ENCODE measurements around the gene CAMTA1. TPM values are rescaled to one million over a fixed set of nuclear protein-coding genes. Genes with fewer than 3 reads are reported as not detected.

Gene CAMTA1
- total RNA-seq, 2 experiments from 2014 or later, result 43.9 to 73.3 TPM

- BruUV-seq (replicated peaks), result no TSS peak
- intact Hi-C loops (cut with micrococcal nuclease; ENCODE audit: unreplicated experiment), result no loop called here
- H3K9me2 ChIP-seq (ENCODE audit: insufficient read depth, low read length), result no peaks in the 10 kb centered on the region
- no peaks in the 10 kb centered on the region for H3K9me3 ChIP-seq (ENCODE audit: low read length)
- POLR2A ChIA-PET, result no interaction called here
- CTCF ChIA-PET (ENCODE audit: unreplicated experiment), result no interaction called here
- H3K4me2 ChIP-seq (ENCODE audit: low read length), result no peak overlapping the region
- H4K20me1 ChIP-seq (ENCODE audit: insufficient read depth, low read length), result no peaks in the 10 kb centered on the region
- no peaks in the 10 kb centered on the region for H3K36me3 ChIP-seq (ENCODE audit: insufficient read depth, low read length)
- H2AFZ ChIP-seq (ENCODE audit: low read length), result no peak overlapping the region
- no peaks in the 10 kb centered on the region for H3K79me2 ChIP-seq (ENCODE audit: insufficient read depth, low read depth, low read length)
- DNase-seq (ENCODE audit: low spot score), result no peak
- no peak overlapping the region for H3K4me3 ChIP-seq (ENCODE audit: low read depth, low read length, poor library complexity, severe bottlenecking)
- H3K27ac ChIP-seq (ENCODE audit: low read depth, low read length, poor library complexity, severe bottlenecking), result no peak overlapping the region
- H3K4me1 ChIP-seq (ENCODE audit: insufficient read depth, low read length, poor library complexity, severe bottlenecking), result no peaks in the 10 kb centered on the region
- TF ChIP-seq CTCF (conservative IDR thresholded peaks at IDR 0.05; ENCODE audit: low read length) (no peak), EZH2phosphoT487 (IDR thresholded peaks at IDR 0.05; ENCODE audit: borderline replicate concordance, low read depth, low read length) (no peak)
Measured at GRCh38 chr1:7135493-7135892, 350.2 kb downstream of the CAMTA1 start.

DNA sequence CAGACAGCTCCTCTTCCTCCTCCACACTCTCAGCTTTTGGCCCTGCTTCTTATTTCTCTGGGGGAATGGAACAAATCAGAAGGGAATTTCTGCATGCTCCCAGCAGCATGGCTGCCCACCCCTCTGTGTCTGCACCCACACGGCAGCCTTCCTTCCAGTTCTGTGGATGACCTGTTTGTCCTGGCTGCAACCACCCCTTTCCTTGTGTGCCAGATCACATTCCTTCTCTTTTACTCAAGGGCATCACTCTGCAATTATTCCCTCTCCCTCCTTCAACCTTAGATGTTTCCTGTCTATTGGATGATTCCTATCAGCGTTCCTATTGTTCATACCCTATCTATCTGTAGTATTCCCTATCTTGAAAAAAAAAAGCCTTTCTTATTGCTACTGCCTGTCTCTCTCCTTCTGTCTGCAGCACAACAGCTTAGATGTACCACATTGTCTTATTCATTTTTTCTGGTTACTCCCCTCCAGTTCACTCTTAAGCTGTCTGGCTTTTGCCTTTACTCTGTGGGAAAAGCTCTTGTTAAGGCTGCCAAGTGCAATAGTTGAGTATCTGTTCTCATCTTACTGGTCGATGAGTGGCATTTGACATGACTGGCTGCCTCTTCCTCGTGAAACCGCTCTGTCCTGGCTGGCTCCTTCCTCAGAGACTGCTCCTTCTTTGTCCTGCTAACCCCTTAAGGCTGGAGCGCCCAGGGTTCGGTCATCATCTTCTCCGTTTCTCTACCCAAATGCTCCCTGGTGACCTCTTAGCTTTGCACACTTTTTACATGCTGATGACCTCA lies 351.1 kb downstream of the CAMTA1 start:
- no peak overlapping the region for H2AFZ ChIP-seq (ENCODE audit: low read length)
- H3K9me3 ChIP-seq (ENCODE audit: low read length), result no peaks in the 10 kb centered on the region
- no peak overlapping the region for H3K27ac ChIP-seq (ENCODE audit: low read depth, low read length, poor library complexity, severe bottlenecking)
- H3K9me2 ChIP-seq (ENCODE audit: insufficient read depth, low read length), result no peaks in the 10 kb centered on the region
- ChIA-PET CTCF (ENCODE audit: unreplicated experiment) (no interaction called here), POLR2A (no interaction called here)
- no peak for TF ChIP-seq EZH2phosphoT487 (IDR thresholded peaks at IDR 0.05; ENCODE audit: borderline replicate concordance, low read depth, low read length)
- no peak for TF ChIP-seq CTCF (conservative IDR thresholded peaks at IDR 0.05; ENCODE audit: low read length)
- no peaks in the 10 kb centered on the region for H3K4me1 ChIP-seq (ENCODE audit: insufficient read depth, low read length, poor library complexity, severe bottlenecking)
- no peak for DNase-seq (ENCODE audit: low spot score)
- H3K4me2 ChIP-seq (ENCODE audit: low read length), result no peak overlapping the region
- BruUV-seq (replicated peaks), result no TSS peak
- H4K20me1 ChIP-seq (ENCODE audit: insufficient read depth, low read length), result no peaks in the 10 kb centered on the region
- H3K36me3 ChIP-seq (ENCODE audit: insufficient read depth, low read length), result no peaks in the 10 kb centered on the region
- intact Hi-C loops (cut with micrococcal nuclease; ENCODE audit: unreplicated experiment), result no loop called here
- H3K79me2 ChIP-seq (ENCODE audit: insufficient read depth, low read depth, low read length), result no peaks in the 10 kb centered on the region
- no peak overlapping the region for H3K4me3 ChIP-seq (ENCODE audit: low read depth, low read length, poor library complexity, severe bottlenecking)

DNA sequence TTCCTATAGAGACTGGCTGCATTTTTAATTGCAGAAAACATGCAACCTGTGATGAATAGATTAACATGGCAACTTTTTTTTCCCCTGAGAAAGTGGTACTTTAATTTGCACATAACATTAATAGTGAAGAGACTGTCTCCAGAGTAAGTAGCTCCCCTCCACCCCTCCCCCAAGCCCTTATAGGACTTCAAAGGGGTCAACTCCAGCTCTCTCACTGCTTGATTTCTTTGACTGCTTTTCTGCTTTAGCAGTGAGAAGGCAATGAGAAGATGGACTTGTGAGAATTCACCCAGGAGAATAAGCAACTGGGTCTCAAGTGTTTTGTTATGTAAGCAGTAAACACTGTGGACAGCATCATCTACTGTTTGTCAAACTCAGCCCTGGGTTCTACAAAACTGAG lies 355.0 kb downstream of the CAMTA1 start:
- DNase-seq (ENCODE audit: low spot score), result no peak
- POLR2A ChIA-PET, result interaction anchor here (0.6 to 1.1 kb wide), 4 partner anchors 12 to 958 kb away, joined by 3 read pairs; no protein-coding TSS in a partner anchor
- no peaks in the 10 kb centered on the region for H3K9me3 ChIP-seq (ENCODE audit: low read length)
- H4K20me1 ChIP-seq (ENCODE audit: insufficient read depth, low read length), result no peaks in the 10 kb centered on the region
- no peak overlapping the region for H2AFZ ChIP-seq (ENCODE audit: low read length)
- no peaks in the 10 kb centered on the region for H3K4me1 ChIP-seq (ENCODE audit: insufficient read depth, low read length, poor library complexity, severe bottlenecking)
- no peak overlapping the region for H3K27ac ChIP-seq (ENCODE audit: low read depth, low read length, poor library complexity, severe bottlenecking)
- TF ChIP-seq EZH2phosphoT487 (IDR thresholded peaks at IDR 0.05; ENCODE audit: borderline replicate concordance, low read depth, low read length), result no peak
- no peak for TF ChIP-seq CTCF (conservative IDR thresholded peaks at IDR 0.05; ENCODE audit: low read length)
- no peak overlapping the region for H3K4me3 ChIP-seq (ENCODE audit: low read depth, low read length, poor library complexity, severe bottlenecking)
- CTCF ChIA-PET (ENCODE audit: unreplicated experiment), result no interaction called here
- no peaks in the 10 kb centered on the region for H3K9me2 ChIP-seq (ENCODE audit: insufficient read depth, low read length)
- H3K36me3 ChIP-seq (ENCODE audit: insufficient read depth, low read length), result no peaks in the 10 kb centered on the region
- no peaks in the 10 kb centered on the region for H3K79me2 ChIP-seq (ENCODE audit: insufficient read depth, low read depth, low read length)
- no TSS peak for BruUV-seq (replicated peaks)
- intact Hi-C loops (cut with micrococcal nuclease; ENCODE audit: unreplicated experiment), result no loop called here
- H3K4me2 ChIP-seq (ENCODE audit: low read length), result no peak overlapping the region
